Activated naive CD4-positive, alpha-beta T cell treated with Interleukin-2 at 50 U/mL for 16 hours (primary cell): ENCODE results near the gene KY.
"Not testable (repeated sequence)": the region's sequence is repeated elsewhere in the genome, so short reads cannot be mapped to it uniquely, and the experiment has no call there.

Source experiments
- DNase-seq: peaks from one replicate; pipeline ENCODE4 v3.0.0-alpha.2; 2020

KY gene

DNA sequence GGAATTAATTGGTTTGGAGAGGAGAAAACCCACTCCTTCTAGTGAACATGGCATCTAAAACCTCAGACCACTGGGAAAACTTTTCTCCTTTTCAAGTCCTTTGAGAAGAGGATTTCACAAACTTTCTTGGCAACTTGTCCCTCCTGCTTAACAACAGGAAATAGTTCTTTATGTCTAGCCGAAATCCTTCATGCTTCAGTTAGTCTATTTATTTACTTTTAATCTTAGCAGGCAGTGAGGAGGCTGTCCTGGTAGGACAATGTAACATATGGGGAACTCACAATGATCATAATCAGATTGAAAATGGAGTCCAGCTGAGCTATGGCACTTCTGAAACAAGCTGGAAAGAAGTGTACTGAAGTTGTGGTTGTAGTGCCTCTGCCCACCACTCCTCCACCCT lies 50.6 kb downstream of the KY start:
- no peak for DNase-seq

DNA sequence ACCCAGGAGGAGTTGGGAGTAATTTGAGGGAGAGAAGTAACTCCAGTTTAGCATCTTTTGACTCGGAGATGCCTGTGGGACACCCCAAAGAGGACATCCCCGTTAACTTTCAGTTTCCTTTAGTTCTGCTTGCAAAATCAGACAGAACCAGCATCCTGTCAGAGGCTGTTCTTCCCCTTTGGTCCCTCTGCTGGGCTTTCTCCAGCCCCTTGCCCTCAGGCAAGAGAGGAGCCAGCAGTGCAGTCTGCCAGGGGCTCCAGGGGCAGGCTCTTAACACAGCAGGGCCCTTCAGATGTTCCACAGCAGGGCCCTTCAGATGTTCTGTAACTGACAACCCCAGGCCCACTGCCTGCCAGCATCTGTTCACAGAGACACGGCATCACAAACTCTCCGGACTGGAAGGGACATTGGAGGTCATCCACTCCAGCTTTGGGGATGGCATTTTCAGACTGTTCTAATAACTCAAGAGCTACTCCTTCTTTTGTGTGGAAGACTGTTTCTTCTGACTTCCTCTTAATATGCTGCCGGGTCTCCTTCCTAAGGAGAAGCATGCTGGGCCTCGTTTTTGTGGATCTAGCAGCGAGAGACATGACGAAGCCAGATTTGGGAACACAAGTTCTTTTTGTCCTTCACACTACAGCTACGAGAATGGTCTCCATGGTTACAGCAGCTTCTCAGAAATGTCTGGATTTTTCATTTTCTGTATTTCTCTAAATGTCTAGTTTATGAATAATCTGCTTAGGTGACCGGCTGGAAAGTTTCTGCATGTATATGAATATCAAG lies 51.9 kb downstream of the KY start:
- DNase-seq: no peak

DNA sequence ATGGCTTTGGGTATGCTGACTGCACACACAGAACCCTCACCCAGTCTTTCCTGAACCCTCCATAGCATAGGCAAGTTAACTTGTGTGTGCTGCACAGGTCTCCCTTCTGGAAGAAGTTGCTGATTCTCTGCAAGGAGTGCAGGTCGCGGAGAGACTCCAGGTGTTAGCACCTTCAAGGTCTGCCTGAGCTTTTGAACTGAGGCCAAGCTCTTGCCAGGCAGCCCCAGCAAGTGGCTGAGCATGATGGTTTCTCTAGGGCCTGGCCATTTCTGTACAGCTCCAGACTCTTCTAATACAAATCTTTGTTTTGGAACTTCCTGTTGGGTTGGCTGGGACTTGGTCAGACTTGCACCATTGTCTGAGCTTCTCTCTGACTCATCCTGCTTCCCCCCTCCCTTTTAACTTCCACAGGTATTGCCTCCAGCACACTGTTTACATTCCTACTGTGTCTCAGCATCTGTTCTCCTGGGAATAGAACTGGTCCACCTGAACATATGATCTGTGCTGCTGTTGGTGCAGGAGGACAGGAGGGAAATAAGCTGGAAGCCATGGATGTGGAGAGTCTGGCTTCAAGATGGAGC lies 53.3 kb downstream of the KY start:
- DNase-seq: no peak

DNA sequence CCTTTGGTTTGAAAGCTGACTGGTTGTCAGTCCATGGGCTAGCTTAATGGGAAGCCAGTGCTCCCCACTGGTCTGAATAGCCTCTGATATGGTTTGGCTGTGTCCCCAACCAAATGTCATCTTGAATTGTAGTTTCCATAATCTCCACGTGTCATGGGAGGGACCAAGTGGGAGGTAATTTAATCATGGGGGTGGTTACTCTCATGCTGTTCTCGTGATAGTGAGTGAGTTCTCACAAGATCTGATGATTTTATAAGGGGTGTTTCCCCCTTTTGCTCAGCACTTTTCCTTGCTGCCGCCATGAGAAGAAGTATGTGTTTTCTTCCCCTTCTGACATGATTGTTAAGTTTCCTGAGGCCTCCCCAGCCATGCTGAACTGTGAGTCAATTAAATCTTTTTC lies 55.8 kb downstream of the KY start:
- not testable (repeated sequence) for DNase-seq

GRCh38 chr3:134594331-134594741 lies 56.5 kb downstream of the KY start:
- no peak for DNase-seq

DNA sequence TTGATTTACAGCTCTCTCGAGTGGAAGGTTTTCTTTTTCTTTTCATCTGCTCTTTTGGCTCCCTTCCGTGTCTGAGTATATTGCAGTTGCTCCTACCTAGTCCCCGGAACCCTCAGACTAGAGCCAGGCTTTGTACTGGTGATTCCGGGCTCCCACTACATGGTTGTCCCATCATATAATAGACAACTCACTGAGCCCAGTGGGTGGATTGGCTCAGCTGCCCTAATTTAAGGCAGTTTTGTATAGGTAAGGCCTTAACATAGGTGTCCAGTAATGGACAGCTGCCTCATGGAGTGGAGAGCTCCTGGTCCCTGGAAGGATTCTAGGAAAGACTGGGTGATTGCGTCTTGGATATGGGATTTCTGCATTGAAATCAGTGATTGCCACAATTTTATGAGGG lies 58.0 kb downstream of the KY start:
- DNase-seq: no peak

GRCh38 chr3:134590766-134591165 lies 60.1 kb downstream of the KY start:
- no peak for DNase-seq

GRCh38 chr3:134579141-134579665 lies 71.6 kb downstream of the KY start:
- no peak for DNase-seq

- no peak for DNase-seq
Observed at GRCh38 chr3:134576831-134577230, 74.0 kb downstream of the KY start.

DNA sequence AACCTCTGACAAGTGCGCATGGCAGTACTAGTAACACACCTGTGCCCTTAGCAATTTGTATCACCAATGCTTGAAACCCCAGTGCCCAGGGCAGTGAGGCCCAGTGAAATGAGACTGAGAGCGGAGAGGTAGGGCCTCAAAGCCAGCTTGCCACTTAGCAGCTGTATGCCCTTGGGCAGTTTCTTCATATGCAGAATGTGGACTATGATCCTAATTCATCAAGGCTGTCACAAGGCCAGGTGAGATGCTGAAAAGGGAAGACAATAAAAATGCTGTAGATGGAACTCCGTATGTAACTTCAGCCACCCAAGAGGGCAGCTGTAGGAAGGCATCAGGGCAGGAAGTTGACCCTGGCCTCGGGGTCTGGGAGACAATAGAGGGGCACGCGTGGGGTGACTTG lies 74.4 kb downstream of the KY start:
- no peak for DNase-seq

DNA sequence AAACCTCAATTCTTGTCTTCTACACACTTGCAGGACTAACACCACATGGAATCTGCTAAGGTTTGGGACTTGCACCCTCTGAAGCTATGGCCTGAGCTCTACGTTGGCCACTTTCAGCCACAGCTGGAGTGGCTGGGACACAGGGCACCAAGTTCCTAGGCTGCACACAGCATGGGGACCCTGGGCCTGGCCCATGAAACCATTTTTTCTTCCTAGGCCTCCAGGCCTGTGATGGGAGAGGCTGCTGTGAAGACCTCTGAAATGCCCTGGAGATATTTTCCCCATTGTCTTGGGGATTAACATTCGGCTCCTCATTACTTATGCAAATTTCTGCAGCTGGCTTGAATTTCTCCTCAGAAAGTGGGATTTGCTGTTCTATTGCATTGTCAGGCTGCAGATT lies 80.9 kb downstream of the KY start:
- not testable (repeated sequence) for DNase-seq

DNA sequence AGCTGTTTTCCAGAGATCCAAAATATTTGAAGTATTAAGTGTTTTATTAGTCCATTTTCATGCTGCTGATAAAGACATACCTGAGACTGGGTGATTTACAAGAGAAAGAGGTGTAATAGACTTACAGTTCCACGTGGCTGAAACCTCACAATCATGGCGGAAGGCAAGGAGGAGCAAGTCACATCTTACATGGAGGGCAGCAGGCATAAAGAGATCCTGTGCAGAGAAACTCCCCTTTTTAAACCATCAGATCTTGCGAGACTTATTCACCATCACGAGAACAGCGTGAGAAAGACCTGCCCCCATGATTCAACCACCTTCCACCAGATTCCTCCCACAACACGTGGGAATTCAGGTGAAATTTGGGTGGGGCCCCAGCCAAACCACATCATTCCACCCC lies 82.0 kb downstream of the KY start:
- no peak for DNase-seq

GRCh38 chr3:134567605-134568004 lies 83.2 kb downstream of the KY start:
- no peak for DNase-seq

DNA sequence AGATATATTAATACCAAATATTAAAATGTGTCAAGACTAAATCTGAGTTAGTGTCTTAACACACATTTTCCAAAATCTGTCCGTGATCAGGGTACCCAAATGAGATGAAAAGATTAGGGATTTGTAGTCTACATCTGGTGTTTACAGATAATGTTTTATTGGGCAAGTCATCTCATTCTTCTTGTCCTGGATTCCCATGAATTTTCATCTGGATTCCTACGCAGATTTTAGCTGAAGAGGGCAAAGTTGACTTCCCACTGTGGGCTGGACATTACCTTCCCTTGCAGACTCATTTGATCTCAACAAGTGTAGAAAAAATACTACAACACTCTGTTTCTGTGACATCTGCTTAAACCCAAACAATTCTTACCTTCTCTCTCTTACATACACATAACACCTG lies 85.8 kb downstream of the KY start:
- DNase-seq: no peak

GRCh38 chr3:134563601-134564000 lies 87.2 kb downstream of the KY start:
- DNase-seq: no peak

DNA sequence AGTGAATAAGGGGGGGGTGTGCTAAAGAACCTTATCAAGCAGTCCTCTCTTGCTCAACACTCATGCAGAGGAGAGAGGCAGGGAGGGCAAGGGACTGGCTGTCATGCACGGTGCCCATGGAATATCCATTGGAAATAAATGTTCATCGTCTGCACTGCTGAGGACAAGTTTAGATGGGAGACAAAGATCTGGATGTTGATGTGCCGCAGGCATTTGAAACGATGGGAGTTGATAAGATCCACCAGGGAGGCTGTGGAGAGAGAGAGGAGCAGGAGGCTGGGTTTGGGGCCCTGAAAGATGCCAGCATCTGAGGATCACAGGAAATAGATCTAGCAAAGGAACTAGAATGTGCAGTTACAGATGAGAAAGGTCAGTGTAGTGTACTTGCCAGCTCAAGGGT lies 88.8 kb downstream of the KY start:
- no peak for DNase-seq

GRCh38 chr3:134559591-134559990 lies 91.2 kb downstream of the KY start:
- no peak for DNase-seq
